ENCODE data around the gene MIER2.

DNA sequence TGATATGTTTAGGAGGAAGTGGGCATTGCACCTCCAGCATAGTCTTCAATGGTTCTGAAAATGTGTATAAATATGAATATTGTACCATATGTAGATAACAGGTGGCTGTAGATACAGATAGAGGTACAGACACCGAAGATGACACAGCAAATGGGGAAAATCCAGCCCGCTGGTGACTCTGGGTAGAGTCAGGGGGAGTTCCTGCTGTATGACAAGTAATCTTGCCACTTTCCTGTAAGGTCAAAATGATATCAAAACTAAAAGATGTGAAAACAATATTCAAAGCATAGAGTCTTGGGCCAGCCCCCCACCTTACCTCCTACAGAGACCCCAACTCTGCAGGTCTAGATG is 46.6 kb upstream of the MIER2 start:
- TF ChIP-seq, protein P1, sequence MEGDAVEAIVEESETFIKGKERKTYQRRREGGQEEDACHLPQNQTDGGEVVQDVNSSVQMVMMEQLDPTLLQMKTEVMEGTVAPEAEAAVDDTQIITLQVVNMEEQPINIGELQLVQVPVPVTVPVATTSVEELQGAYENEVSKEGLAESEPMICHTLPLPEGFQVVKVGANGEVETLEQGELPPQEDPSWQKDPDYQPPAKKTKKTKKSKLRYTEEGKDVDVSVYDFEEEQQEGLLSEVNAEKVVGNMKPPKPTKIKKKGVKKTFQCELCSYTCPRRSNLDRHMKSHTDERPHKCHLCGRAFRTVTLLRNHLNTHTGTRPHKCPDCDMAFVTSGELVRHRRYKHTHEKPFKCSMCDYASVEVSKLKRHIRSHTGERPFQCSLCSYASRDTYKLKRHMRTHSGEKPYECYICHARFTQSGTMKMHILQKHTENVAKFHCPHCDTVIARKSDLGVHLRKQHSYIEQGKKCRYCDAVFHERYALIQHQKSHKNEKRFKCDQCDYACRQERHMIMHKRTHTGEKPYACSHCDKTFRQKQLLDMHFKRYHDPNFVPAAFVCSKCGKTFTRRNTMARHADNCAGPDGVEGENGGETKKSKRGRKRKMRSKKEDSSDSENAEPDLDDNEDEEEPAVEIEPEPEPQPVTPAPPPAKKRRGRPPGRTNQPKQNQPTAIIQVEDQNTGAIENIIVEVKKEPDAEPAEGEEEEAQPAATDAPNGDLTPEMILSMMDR (IDR thresholded peaks at IDR 0.05; ENCODE audit: insufficient read depth, low read length), result no peak
- TF ChIP-seq POLR2AphosphoS5 (IDR thresholded peaks at IDR 0.05; ENCODE audit: low read depth), result no peak
- TF ChIP-seq, protein P2, sequence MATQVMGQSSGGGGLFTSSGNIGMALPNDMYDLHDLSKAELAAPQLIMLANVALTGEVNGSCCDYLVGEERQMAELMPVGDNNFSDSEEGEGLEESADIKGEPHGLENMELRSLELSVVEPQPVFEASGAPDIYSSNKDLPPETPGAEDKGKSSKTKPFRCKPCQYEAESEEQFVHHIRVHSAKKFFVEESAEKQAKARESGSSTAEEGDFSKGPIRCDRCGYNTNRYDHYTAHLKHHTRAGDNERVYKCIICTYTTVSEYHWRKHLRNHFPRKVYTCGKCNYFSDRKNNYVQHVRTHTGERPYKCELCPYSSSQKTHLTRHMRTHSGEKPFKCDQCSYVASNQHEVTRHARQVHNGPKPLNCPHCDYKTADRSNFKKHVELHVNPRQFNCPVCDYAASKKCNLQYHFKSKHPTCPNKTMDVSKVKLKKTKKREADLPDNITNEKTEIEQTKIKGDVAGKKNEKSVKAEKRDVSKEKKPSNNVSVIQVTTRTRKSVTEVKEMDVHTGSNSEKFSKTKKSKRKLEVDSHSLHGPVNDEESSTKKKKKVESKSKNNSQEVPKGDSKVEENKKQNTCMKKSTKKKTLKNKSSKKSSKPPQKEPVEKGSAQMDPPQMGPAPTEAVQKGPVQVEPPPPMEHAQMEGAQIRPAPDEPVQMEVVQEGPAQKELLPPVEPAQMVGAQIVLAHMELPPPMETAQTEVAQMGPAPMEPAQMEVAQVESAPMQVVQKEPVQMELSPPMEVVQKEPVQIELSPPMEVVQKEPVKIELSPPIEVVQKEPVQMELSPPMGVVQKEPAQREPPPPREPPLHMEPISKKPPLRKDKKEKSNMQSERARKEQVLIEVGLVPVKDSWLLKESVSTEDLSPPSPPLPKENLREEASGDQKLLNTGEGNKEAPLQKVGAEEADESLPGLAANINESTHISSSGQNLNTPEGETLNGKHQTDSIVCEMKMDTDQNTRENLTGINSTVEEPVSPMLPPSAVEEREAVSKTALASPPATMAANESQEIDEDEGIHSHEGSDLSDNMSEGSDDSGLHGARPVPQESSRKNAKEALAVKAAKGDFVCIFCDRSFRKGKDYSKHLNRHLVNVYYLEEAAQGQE (IDR thresholded peaks at IDR 0.05; ENCODE audit: insufficient replicate concordance, low read depth), result no peak
- no peak for TF ChIP-seq SPI1 (IDR thresholded peaks at IDR 0.05; ENCODE audit: borderline replicate concordance, low read depth)
- TF ChIP-seq GABPA (IDR thresholded peaks at IDR 0.05; ENCODE audit: low read depth), result no peak
